Upper lobe of left lung (tissue), 6 donors: Measurements from ENCODE around the gene GLRA1. TPM values are rescaled to one million over a fixed set of nuclear protein-coding genes. Genes with fewer than 3 reads are reported as not detected.
"Not testable (repeated sequence)": the region's sequence is repeated elsewhere in the genome, so short reads cannot be mapped to it uniquely, and the experiment has no call there.

Source experiments
- ATAC-seq, 2 donors: fragments of 200-7000 bp; cut with Tn5 transposase; one replicate each; pipeline ENCODE4 v1.9.1; 2022; ENCODE audit warnings: mild to moderate bottlenecking in 2 of 2, moderate library complexity in 2 of 2; ENCODE audit not compliant: low FRiP score in 2 of 2
- DNase-seq, 2 donors: peaks; one replicate each; pipeline ENCODE4 v3.0.0-alpha.2; 2019 to 2020
- H3K27ac ChIP-seq, 4 donors: fragments of 200-600 bp; sonication (generic); one replicate each; pipeline ENCODE4 v1.5.1; 2016 to 2019
- H3K27me3 ChIP-seq, 4 donors: fragments of 200-600 bp; sonication (generic); one replicate each; pipeline ENCODE4 v1.5.1; 2017 to 2019
- H3K36me3 ChIP-seq, 4 donors: fragments of 200-600 bp; sonication (generic); one replicate each; pipeline ENCODE4 v1.5.1; 2016 to 2019
- H3K4me1 ChIP-seq, 4 donors: fragments of 200-600 bp; sonication (generic); one replicate each; pipeline ENCODE4 v1.5.1; 2018 to 2019
- H3K4me3 ChIP-seq, 4 donors: fragments of 200-600 bp; sonication (generic); one replicate each; pipeline ENCODE4 v1.5.1; 2017 to 2019; ENCODE audit warnings: mild to moderate bottlenecking in 2 of 4, moderate library complexity in 1 of 4
- H3K9me3 ChIP-seq, 4 donors: fragments of 200-600 bp; sonication (generic); one replicate each; pipeline ENCODE4 v1.5.1; 2018 to 2019
- CTCF ChIP-seq, 6 experiments: fragments of 450-650 bp in 4 of 6; fragments of 200-600 bp in 2 of 6; sonication (generic) in 2 of 6; IDR thresholded peaks; one replicate each; pipeline ENCODE4 v1.5.1; 2016 to 2019; ENCODE audit warnings: antibody characterized with exemption in 6 of 6
- EP300 ChIP-seq, 4 donors: sonication (generic); formaldehyde crosslinking; IDR thresholded peaks; one replicate each; pipeline ENCODE4 v1.5.1; 2017; ENCODE audit warnings: antibody characterized with exemption in 4 of 4, control low read depth in 2 of 4
- POLR2A ChIP-seq, 4 donors: fragments of 450-650 bp; IDR thresholded peaks; one replicate each; pipeline ENCODE4 v1.5.1; 2016 to 2017; ENCODE audit warnings: antibody characterized with exemption in 4 of 4, mild to moderate bottlenecking in 2 of 4
- POLR2AphosphoS5 ChIP-seq, 2 donors: sonication (generic); formaldehyde crosslinking; IDR thresholded peaks; one replicate each; pipeline ENCODE4 v1.5.1; 2017; ENCODE audit warnings: antibody characterized with exemption in 2 of 2
- WGBS, 2 donors: methylation state at CpG; one replicate each; pipeline ENCODE4 v1.1.5; 2017 to 2018; 5-methylcytosine and 5-hydroxymethylcytosine counted together
- total RNA-seq, 6 donors: library from RNA; depleted of rRNA in 4 of 6; stranded (reverse); fragments of >200 nt in 4 of 6; gene quantifications; one replicate each; pipeline versions ENCODE4 v1.1.0 to v1.2.1, GENCODE V29; 2016 to 2021
- donor health status: DM: no; HTN: no; CAD: no; lungs with moderate emphysema.
- donor health status: DM: no; HTN: yes; CAD: no; lungs with severe emphysema.

Gene GLRA1
- total RNA-seq, 6 donors from 2014 or later = not detected

- Histone ChIP-seq H3K27ac (no peak overlapping the region), H3K4me1 (no peaks in the 10 kb centered on the region), H3K4me3 (no peak overlapping the region), H3K27me3 (no peaks in the 10 kb centered on the region), H3K9me3 (no peaks in the 10 kb centered on the region), H3K36me3 (no peaks in the 10 kb centered on the region)
- TF ChIP-seq POLR2AphosphoS5 (IDR thresholded peaks at IDR 0.05) (no peak), CTCF (IDR thresholded peaks at IDR 0.05) (no peak), POLR2A (IDR thresholded peaks at IDR 0.05) (no peak), EP300 (IDR thresholded peaks at IDR 0.05) (no peak)
- 87 to 94% methylated on average over 4 of the region's 4 CpGs for WGBS, 2 donors
- DNase-seq (no peak), ATAC-seq (no peak)
Observed at GRCh38 chr5:151855701-151856100, 69.0 kb downstream of the GLRA1 start.

- no peaks in the 10 kb centered on the region for H3K36me3 ChIP-seq
- no peaks in the 10 kb centered on the region for H3K4me1 ChIP-seq
- ATAC-seq = no peak
- DNase-seq = no peak
- H3K27ac ChIP-seq = no peak overlapping the region
- WGBS, 2 donors = 38 to 69% methylated on average over 1 of the region's 1 CpG
- TF ChIP-seq POLR2AphosphoS5 (IDR thresholded peaks at IDR 0.05) (no peak), POLR2A (IDR thresholded peaks at IDR 0.05) (no peak), EP300 (IDR thresholded peaks at IDR 0.05) (no peak), CTCF (IDR thresholded peaks at IDR 0.05) (no peak)
- no peak overlapping the region for H3K4me3 ChIP-seq
- H3K9me3 ChIP-seq = no peaks in the 10 kb centered on the region
- no peaks in the 10 kb centered on the region for H3K27me3 ChIP-seq
Observed at GRCh38 chr5:151847871-151848270, 76.8 kb downstream of the GLRA1 start.

- DNase-seq (no peak), ATAC-seq (no peak)
- no peak overlapping the region for H3K27ac ChIP-seq
- no peaks in the 10 kb centered on the region for H3K4me1 ChIP-seq
- H3K9me3 ChIP-seq = no peaks in the 10 kb centered on the region
- H3K27me3 ChIP-seq = no peaks in the 10 kb centered on the region
- no peaks in the 10 kb centered on the region for H3K36me3 ChIP-seq
- H3K4me3 ChIP-seq = no peak overlapping the region
- TF ChIP-seq POLR2A (IDR thresholded peaks at IDR 0.05) = no peak
- TF ChIP-seq POLR2AphosphoS5 (IDR thresholded peaks at IDR 0.05) = no peak
- TF ChIP-seq EP300 (IDR thresholded peaks at IDR 0.05) = no peak
- no peak for TF ChIP-seq CTCF (IDR thresholded peaks at IDR 0.05)
Observed at GRCh38 chr5:151846765-151847164, 77.9 kb downstream of the GLRA1 start.

GRCh38 chr5:151832843-151833242 lies 91.8 kb downstream of the GLRA1 start:
- not testable (repeated sequence) for H3K27me3 ChIP-seq, ATAC-seq
- WGBS, 2 donors = 98% methylated on average over 4 of the region's 4 CpGs

GRCh38 chr5:151829370-151829769 lies 95.3 kb downstream of the GLRA1 start:
- 94 to 100% methylated on average over 1 of the region's 1 CpG for WGBS, 2 donors
- TF ChIP-seq CTCF (IDR thresholded peaks at IDR 0.05) = no peak
- TF ChIP-seq POLR2AphosphoS5 (IDR thresholded peaks at IDR 0.05) = no peak
- TF ChIP-seq POLR2A (IDR thresholded peaks at IDR 0.05) = no peak
- no peak for TF ChIP-seq EP300 (IDR thresholded peaks at IDR 0.05)
- no peak for DNase-seq

More at GRCh38 chr5:151832843-151833242, 91.8 kb downstream of the GLRA1 start:
- H3K9me3 ChIP-seq = peaks cover 2 to 56% (median 31%) of the 10 kb centered on the region in 4 donors
- H3K4me3 ChIP-seq, H3K27ac ChIP-seq, DNase-seq, H3K36me3 ChIP-seq, H3K4me1 ChIP-seq: not testable (repeated sequence)

More at GRCh38 chr5:151829370-151829769, 95.3 kb downstream of the GLRA1 start:
- H3K36me3 ChIP-seq = no peaks in the 10 kb centered on the region
- H3K27ac ChIP-seq = no peak overlapping the region
- peaks cover 0 to 26% (median 9%) of the 10 kb centered on the region in 4 donors for H3K9me3 ChIP-seq
- H3K27me3 ChIP-seq = no peaks in the 10 kb centered on the region
- H3K4me1 ChIP-seq = peaks cover 0 to 9% (median 1%) of the 10 kb centered on the region in 4 donors
- H3K4me3 ChIP-seq = no peak overlapping the region
- ATAC-seq = no peak
